HAP-1 (cell line): ENCODE data around the gene BMI1.
"Not testable (repeated sequence)": the region's sequence is repeated elsewhere in the genome, so short reads cannot be mapped to it uniquely, and the experiment has no call there.

Experiments
- DNase-seq, 2 experiments: peaks; one replicate each; pipeline ENCODE4 v3.0.0-alpha.2; 2016 to 2020; ENCODE audit warnings: low spot score in 2 of 2
- H3K27me3 ChIP-seq: fragments of 250-450 bp; sonication (Bioruptor Pico); 2 replicates; pipeline ENCODE4 v1.5.1; 2020; ENCODE audit warnings: low read depth, mild to moderate bottlenecking, moderate library complexity
- H3K36me3 ChIP-seq: fragments of 250-450 bp; sonication (Bioruptor Pico); replicated peaks from 2 replicates; pipeline ENCODE4 v1.5.1; 2020; ENCODE audit warnings: mild to moderate bottlenecking
- H3K4me1 ChIP-seq: fragments of 250-450 bp; sonication (Bioruptor Pico); 2 replicates; pipeline ENCODE4 v1.5.1; 2020; ENCODE audit warnings: mild to moderate bottlenecking
- H3K4me3 ChIP-seq: fragments of 250-450 bp; sonication (Bioruptor Pico); 2 replicates; pipeline ENCODE4 v1.5.1; 2020; ENCODE audit warnings: mild to moderate bottlenecking, moderate library complexity
- H3K9me3 ChIP-seq: fragments of 250-450 bp; sonication (Bioruptor Pico); 2 replicates; pipeline ENCODE4 v1.5.1; 2020; ENCODE audit warnings: mild to moderate bottlenecking, moderate library complexity
- in situ Hi-C: fragments of 300-500 bp; cut with MboI; formaldehyde crosslinking; loops from 3 replicates; pipeline ENCODE4 v1.14.3; 2020; ENCODE audit warnings: low sequenced_read_pairs, inconsistent platforms, mixed read lengths

The BMI1 gene

GRCh38 chr10:22349755-22350154, 28.9 kb downstream of the BMI1 start:
- Histone ChIP-seq H3K4me3 (no peak overlapping the region), H3K9me3 (no peaks in the 10 kb centered on the region), H3K27me3 (peaks cover under 1% of the 10 kb centered on the region; the same call in 1 of the 2 replicates), H3K36me3 (no peaks in the 10 kb centered on the region), H3K4me1 (peaks cover 21% of the 10 kb centered on the region)
- in situ Hi-C loops: no loop called here
- no peak for DNase-seq

DNA sequence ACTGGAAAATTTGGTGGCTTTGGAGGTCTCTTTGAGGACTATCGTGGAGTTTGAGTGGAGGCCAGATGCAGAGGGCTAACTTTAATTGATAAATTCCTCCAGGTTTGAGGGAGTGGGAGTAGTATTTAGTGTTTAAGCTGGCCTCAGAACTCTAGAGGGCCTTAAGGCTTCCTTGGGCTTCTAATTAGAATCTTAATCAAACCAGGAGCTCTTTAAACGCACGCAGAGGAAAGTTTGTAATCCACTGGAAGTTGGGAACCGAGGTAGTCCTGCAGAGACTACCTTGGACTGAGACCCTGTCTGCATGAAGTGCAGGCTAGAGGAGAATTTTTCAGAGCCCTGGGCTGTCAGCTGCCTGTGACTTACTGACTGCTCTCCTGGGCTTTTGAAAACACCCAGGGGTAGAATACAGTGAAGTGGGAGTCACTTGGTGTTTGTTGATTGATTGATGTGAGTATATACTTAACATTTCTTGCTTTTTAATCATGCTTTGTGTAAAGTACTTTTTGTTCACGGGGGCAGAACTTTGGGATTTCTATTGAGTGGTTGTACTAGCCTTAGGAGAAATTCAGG, 30.3 kb downstream of the BMI1 start:
- no peaks in the 10 kb centered on the region for H3K27me3 ChIP-seq
- peaks cover 21% of the 10 kb centered on the region for H3K4me1 ChIP-seq
- DNase-seq: peak; percentile 26 to 30
- H3K36me3 ChIP-seq: no peaks in the 10 kb centered on the region
- H3K4me3 ChIP-seq: no peak overlapping the region
- H3K9me3 ChIP-seq: no peaks in the 10 kb centered on the region
- in situ Hi-C loops: no loop called here

DNA sequence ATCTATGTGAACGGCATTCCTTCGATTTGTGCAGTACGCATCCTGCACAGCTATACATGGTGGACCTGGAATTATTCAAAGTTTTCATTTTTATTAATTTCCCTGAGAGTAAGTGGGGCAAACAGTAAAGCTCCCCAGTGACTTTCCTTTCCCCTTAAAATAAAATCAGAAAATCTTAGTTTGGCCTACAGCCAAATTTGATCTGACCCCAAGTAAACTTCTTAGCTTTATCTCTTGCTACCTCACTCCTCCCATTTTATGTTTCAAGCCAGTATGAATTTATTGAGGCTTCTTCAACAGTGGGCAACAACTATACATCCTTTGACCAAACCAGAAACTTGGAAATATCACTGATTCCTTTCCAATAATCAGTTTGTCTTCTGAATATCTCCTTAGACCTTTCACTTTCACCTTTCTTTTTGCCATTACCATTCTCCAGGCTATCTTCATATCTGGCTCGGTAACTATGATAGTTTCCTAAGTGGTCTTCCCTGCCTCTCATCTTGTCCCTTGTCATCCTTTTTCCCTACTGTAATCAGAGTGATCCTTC, 35.5 kb downstream of the BMI1 start:
- no peaks in the 10 kb centered on the region for H3K36me3 ChIP-seq
- H3K27me3 ChIP-seq: no peaks in the 10 kb centered on the region
- in situ Hi-C loops: no loop called here
- H3K4me3 ChIP-seq: no peak overlapping the region
- H3K9me3 ChIP-seq: no peaks in the 10 kb centered on the region
- no peak for DNase-seq
- H3K4me1 ChIP-seq: peaks cover 2% of the 10 kb centered on the region

DNA sequence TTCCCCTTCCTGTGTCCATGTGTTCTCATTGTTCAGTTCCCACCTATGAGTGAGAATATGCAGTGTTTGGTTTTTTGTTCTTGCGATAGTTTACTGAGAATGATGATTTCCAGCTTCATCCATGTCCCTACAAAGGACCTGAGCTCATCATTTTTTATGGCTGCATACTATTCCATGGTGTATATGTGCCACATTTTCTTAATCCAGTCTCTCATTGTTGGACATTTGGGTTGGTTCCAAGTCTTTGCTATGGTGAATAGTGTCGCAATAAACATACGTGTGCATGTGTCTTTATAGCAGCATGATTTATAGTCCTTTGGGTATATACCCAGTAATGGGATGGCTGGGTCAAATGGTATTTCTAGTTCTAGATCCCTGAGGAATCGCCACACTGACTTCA, 36.9 kb downstream of the BMI1 start:
- H3K4me3 ChIP-seq, H3K27me3 ChIP-seq, in situ Hi-C loops, H3K9me3 ChIP-seq, DNase-seq, H3K4me1 ChIP-seq, H3K36me3 ChIP-seq: not testable (repeated sequence)

GRCh38 chr10:22363305-22363704, 42.4 kb downstream of the BMI1 start:
- Histone ChIP-seq H3K9me3 (no peaks in the 10 kb centered on the region), H3K4me1 (peaks cover 25% of the 10 kb centered on the region), H3K4me3 (no peak overlapping the region), H3K36me3 (no peaks in the 10 kb centered on the region), H3K27me3 (no peaks in the 10 kb centered on the region)
- no peak for DNase-seq
- in situ Hi-C loops: no loop called here

DNA sequence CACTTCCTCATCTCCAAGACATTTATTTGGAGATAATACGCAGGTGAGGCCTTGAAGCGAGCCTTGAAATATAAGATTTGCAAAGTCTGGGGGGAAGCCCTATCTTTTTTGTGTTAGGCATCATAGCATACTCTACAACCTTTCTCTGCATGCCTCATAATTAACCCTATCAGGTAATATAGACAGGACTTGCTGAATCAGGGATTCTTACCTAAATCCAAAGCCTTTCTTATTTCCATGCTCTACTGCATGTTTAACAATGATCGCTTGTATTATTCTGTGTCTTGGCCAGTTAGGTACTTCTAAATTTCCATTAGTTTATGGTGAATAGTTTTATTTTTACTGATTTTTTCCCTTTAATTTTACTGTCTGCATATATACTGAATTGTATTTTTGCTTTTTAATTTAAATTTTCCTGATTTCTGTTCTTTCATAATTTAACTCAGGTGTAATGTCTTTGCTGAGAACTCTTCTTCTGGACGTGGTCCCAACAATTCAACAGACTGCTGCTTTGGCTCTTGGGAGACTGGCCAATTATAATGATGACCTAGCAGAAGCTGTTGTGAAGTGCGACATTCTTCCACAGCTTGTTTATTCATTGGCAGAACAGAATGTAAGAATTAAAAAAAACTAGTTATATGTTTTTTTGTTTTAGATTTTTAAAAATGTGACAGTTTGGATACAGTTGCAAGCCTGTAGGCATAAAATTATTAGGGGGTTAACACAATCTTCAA, 43.7 kb downstream of the BMI1 start:
- Histone ChIP-seq H3K27me3 (no peaks in the 10 kb centered on the region), H3K4me1 (peaks cover 25% of the 10 kb centered on the region), H3K36me3 (no peaks in the 10 kb centered on the region), H3K9me3 (no peaks in the 10 kb centered on the region), H3K4me3 (no peak overlapping the region)
- in situ Hi-C loops: no loop called here
- no peak for DNase-seq

DNA sequence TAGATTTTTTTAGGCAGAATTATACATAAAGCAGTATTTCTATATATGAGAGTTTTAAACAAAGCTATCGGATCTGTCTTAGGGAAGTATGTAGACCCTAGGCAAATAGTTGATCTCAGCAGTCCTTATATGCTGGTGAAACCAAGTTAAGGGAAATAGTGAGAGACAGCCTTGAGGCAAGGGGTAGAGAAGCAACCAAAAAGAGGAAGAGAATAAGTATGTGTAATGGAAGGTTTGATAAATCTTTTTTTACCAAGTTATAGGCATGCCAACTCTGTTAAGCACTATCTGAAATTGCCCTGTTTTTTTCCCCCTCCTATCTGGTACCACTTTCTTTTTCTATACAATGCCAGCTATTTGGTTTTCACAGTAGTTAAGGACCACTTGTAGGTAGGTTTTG, 44.3 kb downstream of the BMI1 start:
- Histone ChIP-seq H3K27me3 (no peaks in the 10 kb centered on the region), H3K9me3 (no peaks in the 10 kb centered on the region), H3K36me3 (no peaks in the 10 kb centered on the region), H3K4me3 (no peak overlapping the region), H3K4me1 (peaks cover 25% of the 10 kb centered on the region)
- in situ Hi-C loops: no loop called here
- no peak for DNase-seq

- Histone ChIP-seq H3K4me1 (peaks cover 25% of the 10 kb centered on the region), H3K27me3 (no peaks in the 10 kb centered on the region), H3K9me3 (no peaks in the 10 kb centered on the region), H3K4me3 (no peak overlapping the region), H3K36me3 (no peaks in the 10 kb centered on the region)
- DNase-seq: peak; percentile 56 to 80
- in situ Hi-C loops: no loop called here
Measured at GRCh38 chr10:22365644-22366434, 44.9 kb downstream of the BMI1 start.

GRCh38 chr10:22366435-22366703, 45.5 kb downstream of the BMI1 start:
- DNase-seq: no peak
- H3K9me3 ChIP-seq: no peaks in the 10 kb centered on the region
- no peaks in the 10 kb centered on the region for H3K36me3 ChIP-seq
- no peaks in the 10 kb centered on the region for H3K27me3 ChIP-seq
- H3K4me3 ChIP-seq: no peak overlapping the region
- peaks cover 25% of the 10 kb centered on the region for H3K4me1 ChIP-seq
- in situ Hi-C loops: no loop called here

- Histone ChIP-seq H3K9me3 (no peaks in the 10 kb centered on the region), H3K4me1 (peaks cover 25% of the 10 kb centered on the region), H3K27me3 (no peaks in the 10 kb centered on the region), H3K4me3 (no peak overlapping the region), H3K36me3 (no peaks in the 10 kb centered on the region)
- in situ Hi-C loops: no loop called here
- DNase-seq: peak in 1 of 2 experiments; percentile 65
Measured at GRCh38 chr10:22366771-22367170, 45.9 kb downstream of the BMI1 start.

- no peak for DNase-seq
- no peaks in the 10 kb centered on the region for H3K36me3 ChIP-seq
- H3K27me3 ChIP-seq: no peaks in the 10 kb centered on the region
- no peaks in the 10 kb centered on the region for H3K9me3 ChIP-seq
- no peak overlapping the region for H3K4me3 ChIP-seq
- H3K4me1 ChIP-seq: peaks cover 25% of the 10 kb centered on the region
- in situ Hi-C loops: no loop called here
Measured at GRCh38 chr10:22367471-22367870, 46.6 kb downstream of the BMI1 start.

GRCh38 chr10:22368402-22368801, 47.5 kb downstream of the BMI1 start:
- no peak overlapping the region for H3K4me3 ChIP-seq
- H3K36me3 ChIP-seq: no peaks in the 10 kb centered on the region
- no peak for DNase-seq
- no peaks in the 10 kb centered on the region for H3K9me3 ChIP-seq
- peaks cover 22% of the 10 kb centered on the region for H3K4me1 ChIP-seq
- H3K27me3 ChIP-seq: no peaks in the 10 kb centered on the region
- in situ Hi-C loops: no loop called here

DNA sequence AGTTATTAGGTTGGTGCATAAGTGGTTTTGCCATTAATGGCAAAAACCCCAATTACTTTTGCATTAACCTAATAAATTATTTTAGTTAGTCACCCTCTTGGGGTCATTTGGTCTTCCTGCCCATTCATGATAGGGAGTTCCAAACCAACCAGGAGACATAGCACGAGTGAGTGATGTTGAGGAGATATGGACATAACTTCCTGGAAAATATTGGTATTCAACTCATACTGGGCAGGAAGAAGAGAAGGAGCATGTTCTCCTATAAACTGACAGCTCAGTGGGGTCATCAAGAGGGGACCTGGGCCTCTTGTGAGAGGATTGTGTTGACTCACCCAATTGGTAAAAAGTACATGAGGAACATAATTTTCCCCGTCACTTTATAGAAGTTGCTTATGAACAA, 48.1 kb downstream of the BMI1 start:
- Histone ChIP-seq H3K9me3 (no peaks in the 10 kb centered on the region), H3K27me3 (no peaks in the 10 kb centered on the region)

DNA sequence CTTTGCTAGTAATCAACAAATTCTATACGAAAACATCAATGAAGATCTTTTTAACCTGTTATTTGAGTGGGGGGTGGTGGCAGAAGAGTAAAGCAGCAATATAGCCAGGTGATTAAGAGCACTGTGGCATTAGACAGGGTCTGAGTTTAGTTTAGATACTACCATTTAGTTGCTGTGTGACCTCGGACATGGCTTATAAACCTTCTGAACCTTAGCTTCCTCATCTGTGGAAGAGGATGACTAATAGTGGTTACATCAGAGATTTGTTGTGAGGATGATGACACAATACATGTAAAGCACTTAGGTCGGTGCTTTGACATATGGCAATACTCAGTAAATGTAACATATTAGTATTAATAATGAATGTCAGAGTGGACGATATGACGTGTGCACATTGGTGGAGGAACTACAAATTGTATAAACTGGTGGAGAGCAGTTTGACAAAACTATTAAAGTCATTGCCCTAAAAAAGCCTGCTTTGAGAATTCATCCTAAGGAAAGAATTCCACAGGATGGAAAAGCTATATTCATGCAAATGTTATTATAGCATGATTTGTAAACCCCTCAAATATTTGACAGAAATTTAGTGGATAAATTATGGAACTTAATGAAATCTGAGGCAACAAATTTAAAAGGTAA, 48.7 kb downstream of the BMI1 start:
- in situ Hi-C loops: no loop called here
- Histone ChIP-seq H3K27me3 (no peaks in the 10 kb centered on the region), H3K4me1 (peaks cover 22% of the 10 kb centered on the region), H3K36me3 (no peaks in the 10 kb centered on the region), H3K9me3 (no peaks in the 10 kb centered on the region), H3K4me3 (no peak overlapping the region)
- DNase-seq: no peak

More for the DNA sequence above, 48.1 kb downstream of the BMI1 start:
- Histone ChIP-seq H3K36me3 (no peaks in the 10 kb centered on the region), H3K4me1 (peaks cover 22% of the 10 kb centered on the region), H3K4me3 (no peak overlapping the region)
- in situ Hi-C loops: no loop called here
- DNase-seq: no peak
